Measurements from ENCODE around the gene ARIH1.
A peak's percentile ranks its signal among the peaks of the same experiment; 100 is the strongest.
"Not testable (repeated sequence)": the region's sequence is repeated elsewhere in the genome, so short reads cannot be mapped to it uniquely, and the experiment has no call there.

The ARIH1 gene

GRCh38 chr15:72473614-72474465 lies at the start of gene ARIH1:
TSS of gene ARIH1 (plus strand) at chr15:72474330. CDS start at chr15:72474640, 310 bp downstream.
- ATAC-seq (peak; percentile 92), DNase-seq (peak; percentile 97)

- DNase-seq (no peak), ATAC-seq (no peak)
Observed at GRCh38 chr15:72426753-72427152, 47.4 kb upstream of the ARIH1 start.

GRCh38 chr15:72437650-72438316 lies 36.3 kb upstream of the ARIH1 start:
- DNase-seq (no peak), ATAC-seq (no peak)

- not testable (repeated sequence) for DNase-seq, ATAC-seq
Observed at GRCh38 chr15:72442848-72443247, 31.3 kb upstream of the ARIH1 start.

GRCh38 chr15:72445426-72445825 lies 28.7 kb upstream of the ARIH1 start:
- ATAC-seq, result no peak
- no peak for DNase-seq

GRCh38 chr15:72450805-72451204 lies 23.3 kb upstream of the ARIH1 start:
- ATAC-seq (no peak), DNase-seq (no peak)

GRCh38 chr15:72451224-72451623 lies 22.9 kb upstream of the ARIH1 start:
- ATAC-seq, result no peak

GRCh38 chr15:72456684-72457083 lies 17.4 kb upstream of the ARIH1 start:
- DNase-seq, result no peak
- no peak for ATAC-seq

More at GRCh38 chr15:72451224-72451623, 22.9 kb upstream of the ARIH1 start:
- no peak for DNase-seq

GRCh38 chr15:72460402-72460801 lies 13.7 kb upstream of the ARIH1 start:
- DNase-seq (no peak), ATAC-seq (no peak)

- ATAC-seq (no peak), DNase-seq (no peak)
Observed at GRCh38 chr15:72463702-72464101, 10.4 kb upstream of the ARIH1 start.

GRCh38 chr15:72464251-72464650 lies 9.9 kb upstream of the ARIH1 start:
- DNase-seq (no peak), ATAC-seq (no peak)

GRCh38 chr15:72468103-72468502 lies 6.0 kb upstream of the ARIH1 start:
- DNase-seq, result no peak
- no peak for ATAC-seq

GRCh38 chr15:72472992-72473610 lies 1.0 kb upstream of the ARIH1 start:
- ATAC-seq (no peak), DNase-seq (no peak)

- DNase-seq (no peak), ATAC-seq (peak; percentile 12)
Observed at GRCh38 chr15:72474466-72474911, 359 bp downstream of the ARIH1 start.

- ATAC-seq (peak; percentile 69), DNase-seq (peak; percentile 79)
Observed at GRCh38 chr15:72474912-72475628, 940 bp downstream of the ARIH1 start.

- DNase-seq (no peak), ATAC-seq (no peak)
Observed at GRCh38 chr15:72475674-72476073, 1.5 kb downstream of the ARIH1 start.

GRCh38 chr15:72476330-72476729 lies 2.2 kb downstream of the ARIH1 start:
- not testable (repeated sequence) for DNase-seq, ATAC-seq

GRCh38 chr15:72481015-72481659 lies 7.0 kb downstream of the ARIH1 start:
- ATAC-seq (no peak), DNase-seq (no peak)

GRCh38 chr15:72482275-72482674 lies 8.1 kb downstream of the ARIH1 start:
- ATAC-seq, result no peak

GRCh38 chr15:72483279-72483678 lies 9.1 kb downstream of the ARIH1 start:
- DNase-seq (no peak), ATAC-seq (no peak)

More at GRCh38 chr15:72482275-72482674, 8.1 kb downstream of the ARIH1 start:
- no peak for DNase-seq

GRCh38 chr15:72486144-72486543 lies 12.0 kb downstream of the ARIH1 start:
- DNase-seq, result no peak
- ATAC-seq, result no peak

Data from stimulated activated naive CD8-positive, alpha-beta T cell treated with anti-CD3 and anti-CD28 coated beads, Interleukin-15, Interleukin-2, amounts not matched to agents 100 U/mL and 50 U/mL, for 24 hours (primary cell).